Right lobe of liver (tissue), 6 donors: ENCODE results near the gene CHAD. TPM values are rescaled to one million over a fixed set of nuclear protein-coding genes. Genes with fewer than 3 reads are reported as not detected.

Source experiments
- ATAC-seq, 4 donors: fragments of 200-7000 bp; cut with Tn5 transposase; one replicate each; pipeline ENCODE4 v1.9.1; 2020; ENCODE audit warnings: mild to moderate bottlenecking in 4 of 4, moderate library complexity in 4 of 4
- DNase-seq, 3 donors: peaks; one replicate each; pipeline ENCODE4 v3.0.0-alpha.2; 2020
- H3K27ac ChIP-seq, 3 donors: fragments of 200-600 bp; one replicate each; pipeline ENCODE4 v1.8.0; 2022
- H3K27me3 ChIP-seq, 2 donors: fragments of 200-600 bp; one replicate each; pipeline ENCODE4 v1.8.0; 2022
- H3K36me3 ChIP-seq, 4 donors: fragments of 200-600 bp; sonication (generic) in 1 of 4; one replicate each; pipeline versions ENCODE4 v1.5.1 to v1.8.0; 2017 to 2022; ENCODE audit warnings: control low read depth in 1 of 4
- H3K4me1 ChIP-seq, 4 donors: fragments of 200-600 bp; sonication (generic) in 1 of 4; one replicate each; pipeline versions ENCODE4 v1.5.1 to v1.8.0; 2017 to 2022; ENCODE audit warnings: control low read depth in 1 of 4
- H3K4me3 ChIP-seq, 3 donors: fragments of 200-600 bp; one replicate each; pipeline ENCODE4 v1.8.0; 2022
- H3K9me3 ChIP-seq, 4 donors: fragments of 200-600 bp; sonication (generic) in 1 of 4; one replicate each; pipeline versions ENCODE4 v1.5.1 to v1.8.0; 2017 to 2022; ENCODE audit warnings: control low read depth in 1 of 4
- CTCF ChIP-seq, 4 donors: fragments of 200-600 bp in 3 of 4; fragments of 450-650 bp in 1 of 4; IDR thresholded peaks; one replicate each; pipeline versions ENCODE4 v1.5.1 to v1.8.0; 2016 to 2022; ENCODE audit warnings: antibody characterized with exemption in 4 of 4, mild to moderate bottlenecking in 2 of 4
- POLR2A ChIP-seq: fragments of 450-650 bp; IDR thresholded peaks from one replicate; pipeline ENCODE4 v1.6.1; 2017; ENCODE audit warnings: antibody characterized with exemption, mild to moderate bottlenecking
- WGBS: methylation state at CpG from one replicate; pipeline ENCODE4 v1.1.6; 2018; ENCODE audit warnings: low coverage, low lambda C conversion rate; ENCODE audit not compliant: insufficient coverage; ENCODE audit errors: missing lambda C conversion rate; 5-methylcytosine and 5-hydroxymethylcytosine counted together
- intact Hi-C, 2 donors: fragments of 100-400 bp; cut with DNase I; formaldehyde crosslinking; loops; one replicate each; pipeline versions ENCODE4 v1.11.2 to v1.14.1; 2022
- total RNA-seq, 6 experiments: library from RNA; depleted of rRNA in 2 of 6; stranded (reverse); fragments of >200 nt in 2 of 6; fragmentation: NEBNext Ultra II Directional in 3 of 6; extraction: Animal tissue kit (Norgen Biotek cat#: 25700) in 3 of 6; gene quantifications; one replicate each; pipeline versions ENCODE4 v1.1.0 to v1.2.4, GENCODE V29; 2016 to 2023
- donor health status: DM: no; HTN: yes; CAD: no.
- donor health status: DM: no; HTN: no; CAD: no.
- donor health status: DM: no; HTN: no; CAD: no.
- donor health status: DM: no; HTN: yes; CAD: no.
- donor health status: DM: no; HTN: yes; CAD: no.

Gene CHAD
- total RNA-seq, 6 experiments from 2014 or later = 1.0 to 11.3 (median 3.8) TPM

GRCh38 chr17:50514936-50515702, 46.4 kb upstream of the CHAD start:
- Histone ChIP-seq H3K4me3 (no peak overlapping the region), H3K27me3 (no peaks in the 10 kb centered on the region), H3K9me3 (no peaks in the 10 kb centered on the region), H3K4me1 (peaks cover 0 to 7% (median 0%) of the 10 kb centered on the region in 4 donors), H3K36me3 (no peaks in the 10 kb centered on the region), H3K27ac (no peak overlapping the region)
- intact Hi-C loops = no loop called here
- ATAC-seq = peak; percentile 88 to 96 (median 92)
- DNase-seq = peak; percentile 74 to 92 (median 84)
- 55% methylated on average over 6 of the region's 6 CpGs for WGBS
- TF ChIP-seq POLR2A (no peak), CTCF (IDR thresholded peaks at IDR 0.05) (no peak)

- no peak for DNase-seq
- Histone ChIP-seq H3K27ac (no peak overlapping the region), H3K36me3 (no peaks in the 10 kb centered on the region), H3K27me3 (no peaks in the 10 kb centered on the region), H3K9me3 (no peaks in the 10 kb centered on the region), H3K4me1 (peaks cover 0 to 7% (median 0%) of the 10 kb centered on the region in 4 donors), H3K4me3 (no peak overlapping the region)
- no peak for TF ChIP-seq POLR2A
- TF ChIP-seq CTCF (IDR thresholded peaks at IDR 0.05) = no peak
- intact Hi-C loops = no loop called here
- no peak for ATAC-seq
- WGBS = 53% methylated on average over 3 of the region's 3 CpGs
Observed at GRCh38 chr17:50514388-50514787, 45.7 kb upstream of the CHAD start.

- no peaks in the 10 kb centered on the region for H3K9me3 ChIP-seq
- intact Hi-C loops = no loop called here
- no peak overlapping the region for H3K4me3 ChIP-seq
- WGBS = 60% methylated on average over 3 of the region's 4 CpGs
- no peak for ATAC-seq
- H3K27ac ChIP-seq = no peak overlapping the region
- no peak for TF ChIP-seq CTCF (IDR thresholded peaks at IDR 0.05)
- TF ChIP-seq POLR2A = no peak
- H3K27me3 ChIP-seq = no peaks in the 10 kb centered on the region
- H3K4me1 ChIP-seq = peaks cover 0 to 7% (median 0%) of the 10 kb centered on the region in 4 donors
- H3K36me3 ChIP-seq = no peaks in the 10 kb centered on the region
- no peak for DNase-seq
Observed at GRCh38 chr17:50513495-50513894, 44.8 kb upstream of the CHAD start.

GRCh38 chr17:50511058-50511457, 42.4 kb upstream of the CHAD start:
- intact Hi-C loops = no loop called here
- no peak for DNase-seq
- WGBS = 62% methylated on average over 3 of the region's 3 CpGs
- H3K27me3 ChIP-seq = no peaks in the 10 kb centered on the region
- H3K27ac ChIP-seq = no peak overlapping the region
- H3K9me3 ChIP-seq = no peaks in the 10 kb centered on the region
- TF ChIP-seq POLR2A (no peak), CTCF (IDR thresholded peaks at IDR 0.05) (no peak)
- ATAC-seq = no peak
- peaks cover 0 to 11% (median 0%) of the 10 kb centered on the region in 4 donors for H3K4me1 ChIP-seq
- no peak overlapping the region for H3K4me3 ChIP-seq
- H3K36me3 ChIP-seq = no peaks in the 10 kb centered on the region
